Progenitor cell of endocrine pancreas (in vitro differentiated cells): ENCODE results near the gene MRPS18A. TPM values are rescaled to one million over a fixed set of nuclear protein-coding genes. Genes with fewer than 3 reads are reported as not detected.
"Not testable (repeated sequence)": the region's sequence is repeated elsewhere in the genome, so short reads cannot be mapped to it uniquely, and the experiment has no call there.

Source experiments
- DNase-seq: peaks from one replicate; pipeline ENCODE4 v3.0.0; 2021; ENCODE audit warnings: low spot score; ENCODE audit not compliant: unreplicated experiment
- H3K27ac Mint-ChIP-seq: 2 replicates; pipeline ENCODE4 v1.8.0; 2021; ENCODE audit warnings: mild to moderate bottlenecking, moderate library complexity, mixed read lengths
- H3K27me3 Mint-ChIP-seq: 2 replicates; pipeline ENCODE4 v1.8.0; 2021; ENCODE audit warnings: mixed read lengths
- H3K36me3 Mint-ChIP-seq: 2 replicates; pipeline ENCODE4 v1.8.0; 2022; ENCODE audit warnings: mixed read lengths; ENCODE audit not compliant: insufficient read depth
- H3K4me1 Mint-ChIP-seq: 2 replicates; pipeline ENCODE4 v1.8.0; 2021; ENCODE audit warnings: low read depth, mixed read lengths
- H3K4me3 Mint-ChIP-seq: 2 replicates; pipeline ENCODE4 v1.8.0; 2021; ENCODE audit warnings: low read depth, mild to moderate bottlenecking, moderate library complexity, mixed read lengths
- H3K9me3 Mint-ChIP-seq: 2 replicates; pipeline ENCODE4 v1.8.0; 2021; ENCODE audit warnings: low read depth, mixed read lengths
- CTCF ChIP-seq: fragments of 200-600 bp; sonication (generic); IDR thresholded peaks from one replicate; pipeline ENCODE4 v1.5.0; 2021; ENCODE audit warnings: antibody characterized with exemption, mild to moderate bottlenecking; ENCODE audit not compliant: unreplicated experiment
- total RNA-seq: library from RNA; stranded (reverse); gene quantifications from 2 replicates; pipeline ENCODE4 v1.2.1, GENCODE V29; 2021

The MRPS18A gene
- total RNA-seq, 1 donor from 2014 or later = 41.9 TPM

- TF ChIP-seq CTCF = no peak
- Mint-ChIP-seq H3K9me3 (peaks cover 5% of the 10 kb centered on the region), H3K36me3 (no peaks in the 10 kb centered on the region), H3K4me3 (no peak overlapping the region), H3K27ac (no peak overlapping the region), H3K4me1 (no peaks in the 10 kb centered on the region), H3K27me3 (no peaks in the 10 kb centered on the region)
- DNase-seq = no peak
These were observed 30.3 kb downstream of the MRPS18A start for GRCh38 chr6:43657221-43657802.

- H3K27me3 Mint-ChIP-seq, DNase-seq, H3K4me3 Mint-ChIP-seq, H3K27ac Mint-ChIP-seq, H3K9me3 Mint-ChIP-seq, H3K36me3 Mint-ChIP-seq, H3K4me1 Mint-ChIP-seq: not testable (repeated sequence)
These were observed 34.8 kb downstream of the MRPS18A start for GRCh38 chr6:43652822-43653221.

DNA sequence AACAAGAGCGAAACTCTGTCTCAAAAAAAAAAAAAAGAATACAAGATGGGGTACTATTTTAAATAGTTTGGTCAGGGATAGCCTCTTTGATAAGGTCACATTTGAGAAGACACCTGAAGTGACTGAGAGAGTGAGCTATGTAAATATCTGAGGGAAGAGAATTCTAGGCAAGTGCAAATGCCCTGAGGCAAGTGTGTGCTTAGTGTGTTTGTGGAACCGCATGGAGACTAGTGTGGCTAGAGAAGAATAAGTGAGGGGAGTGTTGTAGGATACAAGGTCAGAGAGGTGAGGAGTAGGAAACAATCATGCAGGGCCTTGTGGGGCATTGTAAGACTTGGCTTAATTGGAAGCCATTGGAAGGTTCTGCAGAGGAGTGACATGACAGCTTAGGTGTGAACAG is 39.3 kb downstream of the MRPS18A start:
- no peaks in the 10 kb centered on the region for H3K9me3 Mint-ChIP-seq
- H3K27ac Mint-ChIP-seq = no peak overlapping the region
- no peak overlapping the region for H3K4me3 Mint-ChIP-seq

DNA sequence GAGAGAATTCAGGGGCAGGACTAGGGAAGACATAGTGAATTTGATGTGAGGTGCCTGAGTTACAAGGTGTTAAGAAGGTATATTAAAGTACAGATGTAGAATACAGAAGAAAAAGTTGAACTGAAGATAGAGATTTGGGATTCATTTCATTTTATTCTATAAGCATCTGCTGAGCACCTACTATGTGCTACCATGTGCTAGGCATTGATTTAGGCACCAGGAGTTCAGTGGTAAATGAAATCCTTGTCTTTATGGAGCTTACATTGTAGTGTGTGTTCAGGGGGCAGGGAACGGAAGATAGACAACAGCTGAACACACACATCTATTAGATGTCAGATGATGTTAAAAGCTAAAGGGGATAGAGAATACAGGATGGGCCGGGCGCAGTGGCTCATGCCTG is 40.0 kb downstream of the MRPS18A start:
- Mint-ChIP-seq H3K4me1 (peaks cover 17% of the 10 kb centered on the region), H3K27me3 (peaks cover 18% of the 10 kb centered on the region), H3K9me3 (no peaks in the 10 kb centered on the region), H3K27ac (no peak overlapping the region), H3K36me3 (no peaks in the 10 kb centered on the region), H3K4me3 (no peak overlapping the region)
- DNase-seq = no peak
- TF ChIP-seq CTCF = no peak

More for the DNA sequence above, 39.3 kb downstream of the MRPS18A start:
- peaks cover 18% of the 10 kb centered on the region for H3K27me3 Mint-ChIP-seq
- H3K4me1 Mint-ChIP-seq = peaks cover 11% of the 10 kb centered on the region
- no peaks in the 10 kb centered on the region for H3K36me3 Mint-ChIP-seq
- TF ChIP-seq CTCF = no peak
- DNase-seq = no peak

DNA sequence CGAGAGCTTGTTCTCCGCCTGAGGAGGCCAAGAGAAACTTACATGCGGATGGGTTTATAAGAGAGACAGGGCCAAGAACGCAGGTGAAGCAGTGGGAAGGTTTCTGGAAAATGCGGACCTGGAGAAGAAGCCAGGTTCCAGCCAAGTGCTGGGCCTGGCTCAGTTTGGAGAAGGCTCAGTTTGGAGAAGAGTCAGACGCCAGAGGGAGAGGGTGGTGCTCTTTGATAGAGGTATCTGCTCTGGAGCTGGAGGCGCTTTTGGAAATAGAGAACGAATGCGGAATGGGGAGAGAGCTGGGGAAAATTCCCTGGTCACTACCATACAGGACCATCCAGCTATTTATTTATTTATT is 42.0 kb downstream of the MRPS18A start:
- H3K36me3 Mint-ChIP-seq = peaks cover 4% of the 10 kb centered on the region
- H3K27ac Mint-ChIP-seq = peak overlapping the region; percentile 79
- H3K27me3 Mint-ChIP-seq = peaks cover 18% of the 10 kb centered on the region
- peaks cover 20% of the 10 kb centered on the region for H3K4me1 Mint-ChIP-seq
- no peak for DNase-seq
- TF ChIP-seq CTCF = no peak
- H3K9me3 Mint-ChIP-seq = no peaks in the 10 kb centered on the region
- H3K4me3 Mint-ChIP-seq = peak overlapping the region; percentile 54

- Mint-ChIP-seq H3K36me3 (peaks cover 5% of the 10 kb centered on the region), H3K4me1 (peaks cover 20% of the 10 kb centered on the region)
- no peak for TF ChIP-seq CTCF
These were observed 42.5 kb downstream of the MRPS18A start, which contains the start of gene RSPH9 for GRCh38 chr6:43644940-43645612. Gene RSPH9, plus strand, starts transcription at chr6:43645036. Its CDS starts 63 bp downstream, at chr6:43645099.

More at GRCh38 chr6:43644940-43645612, 42.5 kb downstream of the MRPS18A start, which contains the start of gene RSPH9:
- Mint-ChIP-seq H3K27me3 (peaks cover 18% of the 10 kb centered on the region), H3K4me3 (peak within 1 kb of the TSS; percentile 69), H3K9me3 (no peaks in the 10 kb centered on the region), H3K27ac (peak within 1 kb of the TSS; percentile 79)
- peak; percentile 34 for DNase-seq
